Body of pancreas (tissue), 4 donors: ENCODE results near the gene ABCD3. TPM values are rescaled to one million over a fixed set of nuclear protein-coding genes. Genes with fewer than 3 reads are reported as not detected.
A peak's percentile ranks its signal among the peaks of the same experiment; 100 is the strongest.

Source experiments
- ATAC-seq: fragments of 150-250 bp; one replicate; pipeline ENCODE4 v1.9.1; 2016
- DNase-seq, 4 donors: peaks; one replicate each; pipeline ENCODE4 v3.0.0-alpha.2; 2019
- H3K27ac ChIP-seq, 4 donors: fragments of 200-600 bp; sonication (generic); 1 replicate in 3 of 4; 2 replicates in 1 of 4; pipeline versions ENCODE4 v1.5.1 to v1.6.1; 2016 to 2019; ENCODE audit warnings: mild to moderate bottlenecking in 1 of 4, mixed read lengths in 1 of 4, moderate library complexity in 1 of 4
- H3K27me3 ChIP-seq, 2 donors: fragments of 200-600 bp; sonication (generic); one replicate each; pipeline ENCODE4 v1.6.0; 2016; ENCODE audit warnings: mild to moderate bottlenecking in 1 of 2
- H3K36me3 ChIP-seq, 2 donors: fragments of 200-600 bp; sonication (generic); replicated peaks in 1 of 2; 2 replicates each; pipeline ENCODE4 v1.5.1; 2016; ENCODE audit warnings: low read depth in 2 of 2; ENCODE audit not compliant: insufficient read depth in 1 of 2
- H3K4me1 ChIP-seq: fragments of 200-600 bp; sonication (generic); one replicate; pipeline ENCODE4 v1.6.0; 2016
- H3K4me3 ChIP-seq, 2 donors: fragments of 200-600 bp; sonication (generic); 1 replicate in 1 of 2; 2 replicates in 1 of 2; pipeline ENCODE4 v1.5.1; 2016 to 2019
- H3K9me3 ChIP-seq, 3 donors: fragments of 200-600 bp; sonication (generic); 1 replicate in 2 of 3; 2 replicates in 1 of 3; pipeline ENCODE4 v1.5.1; 2016
- CTCF ChIP-seq, 7 experiments: fragments of 450-650 bp in 4 of 7; fragments of 200-600 bp in 3 of 7; sonication (generic) in 3 of 7; IDR thresholded peaks; one replicate each; pipeline ENCODE4 v1.5.1; 2016 to 2019; ENCODE audit warnings: antibody characterized with exemption in 7 of 7
- POLR2A ChIP-seq, 3 donors: fragments of 450-650 bp; IDR thresholded peaks; one replicate each; pipeline ENCODE4 v1.6.1; 2016; ENCODE audit warnings: antibody characterized with exemption in 3 of 3, mild to moderate bottlenecking in 2 of 3
- WGBS, 2 donors: methylation state at CpG; one replicate each; pipeline ENCODE4 v1.1.5; 2017; 5-methylcytosine and 5-hydroxymethylcytosine counted together
- intact Hi-C: fragments of 100-400 bp; cut with DNase I; formaldehyde crosslinking; loops from one replicate; pipeline ENCODE4 v1.15.1; 2023
- total RNA-seq, 2 donors: library from RNA; depleted of rRNA; stranded (reverse); fragments of >200 nt; gene quantifications; one replicate each; pipeline ENCODE4 v1.1.0, GENCODE V29; 2016

ABCD3 gene
- total RNA-seq, 2 donors from 2014 or later, result 27.4 to 29.8 TPM

DNA sequence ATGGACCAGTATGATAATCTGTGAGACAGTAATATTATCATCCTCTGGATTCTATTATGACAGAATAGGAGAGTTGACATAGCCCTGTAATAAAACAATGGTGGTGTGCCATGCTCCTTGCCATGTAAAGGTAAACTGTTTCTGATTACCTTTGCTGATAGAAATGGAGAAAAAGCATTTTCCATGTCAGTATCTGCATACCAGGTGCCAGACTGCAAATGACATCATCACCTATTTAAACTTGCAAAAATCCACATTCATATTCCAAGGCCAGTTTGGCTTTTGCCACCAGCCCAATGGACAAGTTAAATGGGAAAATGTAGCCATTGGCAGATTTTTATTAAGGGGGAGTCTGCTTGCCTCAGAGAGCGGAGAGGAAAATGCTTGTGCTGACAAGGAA is 23.9 kb upstream of the ABCD3 start:
- 89 to 92% methylated on average over 1 of the region's 1 CpG for WGBS, 2 donors
- ATAC-seq, result no peak
- no peak overlapping the region for H3K4me3 ChIP-seq
- no peaks in the 10 kb centered on the region for H3K9me3 ChIP-seq
- intact Hi-C loops, result no loop called here
- DNase-seq, result no peak
- TF ChIP-seq POLR2A (IDR thresholded peaks at IDR 0.05) (no peak), CTCF (IDR thresholded peaks at IDR 0.05) (no peak)
- no peaks in the 10 kb centered on the region for H3K36me3 ChIP-seq
- no peak overlapping the region for H3K27ac ChIP-seq
- peaks cover 6% of the 10 kb centered on the region for H3K4me1 ChIP-seq
- no peaks in the 10 kb centered on the region for H3K27me3 ChIP-seq

GRCh38 chr1:94395231-94395630 is 23.0 kb upstream of the ABCD3 start:
- no peak overlapping the region for H3K4me3 ChIP-seq
- ATAC-seq, result no peak
- 50 to 63% methylated on average over 3 of the region's 3 CpGs for WGBS, 2 donors

GRCh38 chr1:94395748-94396309 is 22.4 kb upstream of the ABCD3 start:
- Histone ChIP-seq H3K4me3 (no peak overlapping the region), H3K27ac (no peak overlapping the region), H3K27me3 (no peaks in the 10 kb centered on the region), H3K9me3 (no peaks in the 10 kb centered on the region), H3K36me3 (no peaks in the 10 kb centered on the region), H3K4me1 (peaks cover 6% of the 10 kb centered on the region)
- intact Hi-C loops, result no loop called here
- TF ChIP-seq POLR2A (IDR thresholded peaks at IDR 0.05) (no peak), CTCF (IDR thresholded peaks at IDR 0.05) (no peak)
- WGBS, 2 donors, result 92 to 98% methylated on average over 2 of the region's 2 CpGs
- DNase-seq, result no peak
- ATAC-seq, result peak; percentile 52

More at GRCh38 chr1:94395231-94395630, 23.0 kb upstream of the ABCD3 start:
- H3K27ac ChIP-seq, result no peak overlapping the region
- TF ChIP-seq POLR2A (IDR thresholded peaks at IDR 0.05) (no peak), CTCF (IDR thresholded peaks at IDR 0.05) (no peak)
- no peaks in the 10 kb centered on the region for H3K9me3 ChIP-seq
- intact Hi-C loops, result no loop called here
- peaks cover 6% of the 10 kb centered on the region for H3K4me1 ChIP-seq
- no peaks in the 10 kb centered on the region for H3K27me3 ChIP-seq
- H3K36me3 ChIP-seq, result no peaks in the 10 kb centered on the region
- no peak for DNase-seq

GRCh38 chr1:94396356-94397010 is 21.7 kb upstream of the ABCD3 start:
- no peak overlapping the region for H3K4me3 ChIP-seq
- 87 to 88% methylated on average over 11 of the region's 11 CpGs for WGBS, 2 donors
- H3K27ac ChIP-seq, result no peak overlapping the region
- intact Hi-C loops, result no loop called here
- DNase-seq (no peak), ATAC-seq (no peak)
- TF ChIP-seq CTCF (IDR thresholded peaks at IDR 0.05) (peak in 1 of 7 experiments; percentile 7), POLR2A (IDR thresholded peaks at IDR 0.05) (no peak)
- H3K27me3 ChIP-seq, result no peaks in the 10 kb centered on the region
- H3K4me1 ChIP-seq, result peaks cover 6% of the 10 kb centered on the region
- H3K9me3 ChIP-seq, result no peaks in the 10 kb centered on the region
- no peaks in the 10 kb centered on the region for H3K36me3 ChIP-seq

GRCh38 chr1:94398356-94398755 is 19.8 kb upstream of the ABCD3 start:
- Histone ChIP-seq H3K9me3 (no peaks in the 10 kb centered on the region), H3K4me3 (no peak overlapping the region), H3K27me3 (no peaks in the 10 kb centered on the region), H3K27ac (no peak overlapping the region), H3K4me1 (peaks cover 6% of the 10 kb centered on the region), H3K36me3 (no peaks in the 10 kb centered on the region)
- ATAC-seq (no peak), DNase-seq (no peak)
- intact Hi-C loops, result no loop called here
- TF ChIP-seq CTCF (IDR thresholded peaks at IDR 0.05), result no peak
- TF ChIP-seq POLR2A (IDR thresholded peaks at IDR 0.05), result no peak
- WGBS, 2 donors, result 80 to 83% methylated on average over 5 of the region's 5 CpGs
